GM06990 (cell line): ENCODE data around the gene SCO1.

Experiments
- DNase-seq: peaks from one replicate; pipeline ENCODE4 v3.0.0-alpha.2; 2011; ENCODE audit not compliant: insufficient read length; ENCODE audit errors: extremely low read depth
- H3K27me3 ChIP-seq: replicated peaks from 2 replicates; pipeline ENCODE4 v1.6.0; 2011; ENCODE audit warnings: low read length; ENCODE audit not compliant: control insufficient read depth, insufficient read depth
- H3K36me3 ChIP-seq: 2 replicates; pipeline ENCODE4 v1.5.1; 2011; ENCODE audit warnings: low read length; ENCODE audit not compliant: control insufficient read depth, insufficient read depth
- H3K4me3 ChIP-seq: replicated peaks from 2 replicates; pipeline ENCODE4 v1.5.1; 2011; ENCODE audit warnings: low read depth, mild to moderate bottlenecking, control low read depth, low read length
- TF ChIP-seq, protein P1 (sequence below): IDR thresholded peaks from 2 replicates; pipeline ENCODE4 v1.5.1; 2011; ENCODE audit warnings: low read length, control low read depth, mild to moderate bottlenecking, inconsistent platforms; ENCODE audit not compliant: insufficient read depth, poor library complexity, severe bottlenecking

Gene SCO1

DNA sequence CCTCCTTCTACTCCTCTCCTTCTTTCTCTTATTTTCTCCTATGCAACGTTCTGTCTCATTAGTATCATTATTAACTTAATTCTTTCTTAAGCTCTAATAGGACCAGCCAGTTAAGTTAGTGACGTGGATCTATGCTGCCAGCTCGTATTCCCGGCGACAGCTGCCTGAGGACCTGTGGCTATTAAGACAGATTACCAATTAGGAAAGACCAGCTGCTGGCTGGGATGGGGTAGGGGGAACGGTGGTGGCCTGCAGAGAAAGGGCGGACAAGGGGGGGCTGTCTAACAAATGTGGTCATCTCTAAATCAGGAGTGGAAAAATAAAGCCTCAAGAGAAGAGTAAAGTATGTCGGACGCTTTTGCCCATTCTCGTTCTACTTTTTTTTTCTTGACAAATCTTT, 39.5 kb downstream of the SCO1 start:
- no peak overlapping the region for H3K4me3 ChIP-seq
- no peak for DNase-seq
- TF ChIP-seq, protein P1, sequence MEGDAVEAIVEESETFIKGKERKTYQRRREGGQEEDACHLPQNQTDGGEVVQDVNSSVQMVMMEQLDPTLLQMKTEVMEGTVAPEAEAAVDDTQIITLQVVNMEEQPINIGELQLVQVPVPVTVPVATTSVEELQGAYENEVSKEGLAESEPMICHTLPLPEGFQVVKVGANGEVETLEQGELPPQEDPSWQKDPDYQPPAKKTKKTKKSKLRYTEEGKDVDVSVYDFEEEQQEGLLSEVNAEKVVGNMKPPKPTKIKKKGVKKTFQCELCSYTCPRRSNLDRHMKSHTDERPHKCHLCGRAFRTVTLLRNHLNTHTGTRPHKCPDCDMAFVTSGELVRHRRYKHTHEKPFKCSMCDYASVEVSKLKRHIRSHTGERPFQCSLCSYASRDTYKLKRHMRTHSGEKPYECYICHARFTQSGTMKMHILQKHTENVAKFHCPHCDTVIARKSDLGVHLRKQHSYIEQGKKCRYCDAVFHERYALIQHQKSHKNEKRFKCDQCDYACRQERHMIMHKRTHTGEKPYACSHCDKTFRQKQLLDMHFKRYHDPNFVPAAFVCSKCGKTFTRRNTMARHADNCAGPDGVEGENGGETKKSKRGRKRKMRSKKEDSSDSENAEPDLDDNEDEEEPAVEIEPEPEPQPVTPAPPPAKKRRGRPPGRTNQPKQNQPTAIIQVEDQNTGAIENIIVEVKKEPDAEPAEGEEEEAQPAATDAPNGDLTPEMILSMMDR, result no peak

DNA sequence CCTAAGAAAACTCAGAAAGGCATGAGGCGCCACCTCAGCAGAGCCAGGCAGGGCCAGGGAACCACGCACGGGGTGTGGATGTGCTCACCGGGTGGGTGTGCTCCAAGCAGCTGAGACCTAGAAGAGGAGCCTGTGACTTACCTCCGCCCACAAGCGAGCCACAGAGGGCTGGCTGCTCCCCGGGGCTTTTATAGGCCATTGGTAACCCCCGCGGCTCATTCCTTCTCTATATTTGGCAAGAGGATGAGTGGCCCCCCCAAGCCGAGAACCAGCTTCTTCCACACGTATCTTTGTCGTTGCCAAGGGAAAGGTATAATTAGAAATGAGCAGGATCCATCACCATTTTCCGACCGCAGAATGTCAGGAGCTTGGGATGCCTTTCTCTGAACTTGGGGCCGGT, 40.2 kb downstream of the SCO1 start, which contains the start of gene MYH3:
Gene MYH3, minus strand, starts transcription at position 162 of the 400 bp plus-strand sequence. CDS start 2,245 bp downstream, outside the sequence.
- H3K27me3 ChIP-seq, result no peaks in the 10 kb centered on the region
- no peak for DNase-seq
- no peaks in the 10 kb centered on the region for H3K36me3 ChIP-seq
- TF ChIP-seq, protein P1, result no peak
- no peak within 1 kb of the TSS for H3K4me3 ChIP-seq

More for the DNA sequence above, 39.5 kb downstream of the SCO1 start:
- no peaks in the 10 kb centered on the region for H3K36me3 ChIP-seq
- H3K27me3 ChIP-seq, result no peaks in the 10 kb centered on the region

DNA sequence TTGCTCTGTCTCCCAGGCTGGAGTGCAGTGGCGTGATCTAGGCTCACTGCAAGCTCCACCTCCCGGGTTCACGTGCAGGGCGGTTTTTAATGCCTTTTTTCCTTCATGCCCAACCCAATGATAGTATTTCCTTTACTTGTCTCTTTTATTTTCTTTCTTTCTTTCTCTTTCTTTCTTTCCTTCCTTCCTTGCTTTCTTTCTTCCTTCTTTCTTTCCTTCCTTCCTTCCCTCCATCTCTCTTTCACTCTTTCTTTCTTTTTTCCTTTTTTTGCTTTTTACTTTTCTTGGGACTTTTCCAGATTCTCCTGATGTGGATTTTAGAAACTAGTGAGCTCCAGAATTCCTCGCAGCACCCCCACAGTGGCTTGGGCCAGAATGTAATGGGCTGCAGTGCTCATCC, 43.3 kb downstream of the SCO1 start:
- DNase-seq, result no peak
- TF ChIP-seq, protein P1, result no peak
- H3K36me3 ChIP-seq, result no peaks in the 10 kb centered on the region

DNA sequence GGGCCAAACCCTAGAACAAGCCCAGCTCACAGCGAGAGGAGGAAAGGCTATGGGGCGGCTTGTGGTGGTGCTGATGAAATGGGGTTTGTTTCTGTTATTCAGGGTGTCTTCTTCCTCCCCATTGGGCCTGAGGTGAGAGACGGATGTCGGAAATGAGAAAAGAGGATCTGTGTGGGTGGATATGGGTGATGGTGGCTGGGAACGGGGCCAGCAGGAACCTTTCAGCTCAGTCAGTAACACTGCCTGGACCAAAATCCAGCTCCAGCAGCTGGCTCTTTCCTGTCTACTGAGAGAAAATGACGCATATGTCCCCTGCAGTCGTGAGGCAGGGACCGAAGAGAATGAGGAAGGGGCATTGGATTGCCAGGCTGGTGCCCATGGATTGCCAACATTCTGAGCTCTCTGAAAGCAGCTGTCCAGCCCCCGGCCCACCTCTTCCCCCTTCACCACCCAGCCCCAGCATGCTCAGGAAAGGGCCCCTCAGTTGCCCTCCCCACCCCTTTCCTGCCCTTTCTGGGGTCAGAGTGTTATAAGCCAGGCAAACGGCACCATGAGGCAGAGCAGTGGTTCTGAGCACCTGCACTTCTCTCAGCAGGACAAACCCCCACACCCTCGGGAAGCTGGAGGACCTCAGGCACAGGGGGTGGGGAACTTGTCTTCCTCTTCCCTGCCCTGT, 44.2 kb downstream of the SCO1 start:
- DNase-seq, result no peak
- Histone ChIP-seq H3K4me3 (no peak overlapping the region), H3K36me3 (no peaks in the 10 kb centered on the region), H3K27me3 (no peaks in the 10 kb centered on the region)
- TF ChIP-seq, protein P1, result no peak

More for the DNA sequence above, 43.3 kb downstream of the SCO1 start:
- H3K4me3 ChIP-seq, result no peak overlapping the region
- H3K27me3 ChIP-seq, result no peaks in the 10 kb centered on the region

DNA sequence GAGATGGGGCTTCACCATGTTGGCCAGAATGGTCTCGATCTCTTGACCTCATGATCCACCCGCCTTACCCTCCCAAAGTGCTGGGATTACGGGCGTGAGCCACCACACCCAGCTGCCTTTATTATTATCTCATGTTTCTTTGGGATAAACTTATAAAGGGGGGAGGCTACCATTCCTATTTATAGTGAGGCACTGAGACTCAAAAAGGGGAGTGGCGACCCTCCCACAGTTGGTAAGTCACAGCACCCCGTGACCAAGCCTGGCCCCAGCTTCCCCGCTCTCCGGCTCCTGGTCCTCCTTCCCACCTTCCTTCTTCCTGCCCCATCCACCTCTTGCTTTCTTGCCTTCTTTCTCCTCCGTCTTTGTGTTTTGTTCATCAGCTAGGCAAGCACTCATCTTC, 45.4 kb downstream of the SCO1 start:
- TF ChIP-seq, protein P1, result no peak
- H3K27me3 ChIP-seq, result no peaks in the 10 kb centered on the region
- no peak overlapping the region for H3K4me3 ChIP-seq
- DNase-seq, result no peak
- H3K36me3 ChIP-seq, result no peaks in the 10 kb centered on the region
